ENCODE data around the gene MAGEB2.
"Not testable (repeated sequence)": the region's sequence is repeated elsewhere in the genome, so short reads cannot be mapped to it uniquely, and the experiment has no call there.

The MAGEB2 gene, protein sequence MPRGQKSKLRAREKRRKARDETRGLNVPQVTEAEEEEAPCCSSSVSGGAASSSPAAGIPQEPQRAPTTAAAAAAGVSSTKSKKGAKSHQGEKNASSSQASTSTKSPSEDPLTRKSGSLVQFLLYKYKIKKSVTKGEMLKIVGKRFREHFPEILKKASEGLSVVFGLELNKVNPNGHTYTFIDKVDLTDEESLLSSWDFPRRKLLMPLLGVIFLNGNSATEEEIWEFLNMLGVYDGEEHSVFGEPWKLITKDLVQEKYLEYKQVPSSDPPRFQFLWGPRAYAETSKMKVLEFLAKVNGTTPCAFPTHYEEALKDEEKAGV

DNA sequence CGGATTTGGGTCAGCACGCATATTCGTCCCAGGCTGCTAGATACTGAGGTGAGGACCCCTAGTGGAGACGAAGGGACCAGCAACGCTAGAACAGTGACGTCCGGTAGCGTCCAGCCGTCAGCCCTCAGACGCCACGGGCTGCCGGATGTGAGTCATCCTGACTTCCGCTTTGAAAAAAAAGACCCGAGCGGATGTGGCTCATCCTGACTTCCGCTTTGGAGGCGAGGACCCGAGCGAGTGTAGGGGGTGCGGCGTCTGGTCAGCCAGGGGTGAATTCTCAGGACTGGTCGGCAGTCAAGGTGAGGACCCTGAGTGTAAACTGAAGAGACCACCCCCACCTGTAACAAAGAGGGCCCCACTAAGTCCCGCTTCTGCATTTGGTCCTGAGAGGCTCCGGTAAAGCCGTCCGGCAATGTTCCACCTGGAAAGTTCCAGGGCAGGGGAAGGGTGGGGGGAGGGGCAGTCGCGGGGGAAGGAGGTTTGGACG lies at the start of gene MAGEB2:
Gene MAGEB2 (plus strand): TSS at position 207 of the 487 bp plus-strand sequence. CDS start 3,018 bp downstream, outside the sequence.
- TF ChIP-seq, protein P1, sequence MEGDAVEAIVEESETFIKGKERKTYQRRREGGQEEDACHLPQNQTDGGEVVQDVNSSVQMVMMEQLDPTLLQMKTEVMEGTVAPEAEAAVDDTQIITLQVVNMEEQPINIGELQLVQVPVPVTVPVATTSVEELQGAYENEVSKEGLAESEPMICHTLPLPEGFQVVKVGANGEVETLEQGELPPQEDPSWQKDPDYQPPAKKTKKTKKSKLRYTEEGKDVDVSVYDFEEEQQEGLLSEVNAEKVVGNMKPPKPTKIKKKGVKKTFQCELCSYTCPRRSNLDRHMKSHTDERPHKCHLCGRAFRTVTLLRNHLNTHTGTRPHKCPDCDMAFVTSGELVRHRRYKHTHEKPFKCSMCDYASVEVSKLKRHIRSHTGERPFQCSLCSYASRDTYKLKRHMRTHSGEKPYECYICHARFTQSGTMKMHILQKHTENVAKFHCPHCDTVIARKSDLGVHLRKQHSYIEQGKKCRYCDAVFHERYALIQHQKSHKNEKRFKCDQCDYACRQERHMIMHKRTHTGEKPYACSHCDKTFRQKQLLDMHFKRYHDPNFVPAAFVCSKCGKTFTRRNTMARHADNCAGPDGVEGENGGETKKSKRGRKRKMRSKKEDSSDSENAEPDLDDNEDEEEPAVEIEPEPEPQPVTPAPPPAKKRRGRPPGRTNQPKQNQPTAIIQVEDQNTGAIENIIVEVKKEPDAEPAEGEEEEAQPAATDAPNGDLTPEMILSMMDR (IDR thresholded peaks at IDR 0.05; ENCODE audit: low read depth, low read length): no peak
- DNase-seq (ENCODE audit: low read depth in 2 of 2): no peak
- no peak within 1 kb of the TSS for H3K4me3 ChIP-seq (replicated peaks in 1 of 2; ENCODE audit: low read depth in 2 of 2, low read length in 2 of 2)

DNA sequence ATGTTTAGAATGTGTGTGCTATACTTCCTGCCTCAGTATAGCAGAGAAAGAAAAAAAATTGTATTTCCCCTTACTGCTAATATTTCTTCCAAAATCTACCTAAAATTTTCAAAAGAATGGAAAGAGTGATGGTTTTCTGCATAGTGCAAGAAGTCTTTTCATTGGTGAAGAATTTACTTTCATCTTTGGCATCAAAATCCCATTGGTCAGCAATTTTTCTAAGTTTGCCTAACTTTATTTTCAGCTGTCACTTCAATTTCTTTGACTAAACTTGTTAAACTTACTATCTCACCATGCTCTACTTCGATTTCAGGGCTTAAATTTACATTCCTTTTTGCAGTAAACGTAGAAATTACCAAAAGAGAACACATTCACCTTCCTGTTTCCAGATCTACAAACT lies 44.5 kb upstream of the MAGEB2 start:
- no peak overlapping the region for H3K4me3 ChIP-seq (replicated peaks in 1 of 2; ENCODE audit: low read depth in 2 of 2, low read length in 2 of 2)
- TF ChIP-seq, protein P1 (IDR thresholded peaks at IDR 0.05; ENCODE audit: low read depth, low read length): no peak
- DNase-seq (ENCODE audit: low read depth in 2 of 2): no peak

DNA sequence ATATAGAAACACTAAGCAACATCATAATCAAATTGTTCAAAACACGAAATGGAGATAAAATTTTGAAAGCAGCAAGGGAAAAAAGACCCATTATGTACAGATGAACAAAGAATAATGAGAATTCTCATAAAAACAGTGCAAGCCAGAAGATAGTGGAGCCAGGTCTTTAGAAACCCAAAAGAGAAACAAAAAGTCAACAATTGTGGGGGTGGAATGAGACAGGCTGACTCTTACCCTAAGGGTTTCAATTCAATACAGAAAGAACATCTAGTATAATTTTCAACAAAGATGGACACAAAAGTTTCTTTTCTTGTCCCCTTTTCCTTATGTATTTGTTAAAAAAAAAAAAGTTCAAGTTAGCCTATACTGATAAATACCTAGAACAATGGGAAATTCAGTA lies 34.0 kb upstream of the MAGEB2 start:
- H3K4me3 ChIP-seq (replicated peaks in 1 of 2; ENCODE audit: low read depth in 2 of 2, low read length in 2 of 2): no peak overlapping the region
- DNase-seq (ENCODE audit: low read depth in 2 of 2): no peak
- TF ChIP-seq, protein P1 (IDR thresholded peaks at IDR 0.05; ENCODE audit: low read depth, low read length): no peak

DNA sequence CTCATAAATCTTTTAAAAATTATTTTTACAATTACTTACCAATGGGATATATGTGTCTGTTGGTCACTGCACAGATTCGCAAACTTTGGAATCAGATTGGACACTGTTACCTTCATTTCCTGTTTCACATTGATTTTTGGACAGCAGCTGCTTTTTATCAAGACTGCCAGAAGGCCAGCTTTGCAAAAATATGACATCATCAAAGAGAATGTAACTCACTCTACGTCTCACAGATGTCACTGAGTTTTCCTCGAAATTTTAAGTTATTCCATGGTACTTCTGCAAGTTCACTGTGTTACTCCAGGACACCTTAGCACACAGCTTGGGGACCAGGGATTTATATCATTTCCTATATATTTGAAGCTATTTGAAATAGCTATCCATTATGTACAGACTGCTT lies 31.8 kb upstream of the MAGEB2 start:
- TF ChIP-seq, protein P1 (IDR thresholded peaks at IDR 0.05; ENCODE audit: low read depth, low read length): no peak
- H3K4me3 ChIP-seq (replicated peaks in 1 of 2; ENCODE audit: low read depth in 2 of 2, low read length in 2 of 2): no peak overlapping the region
- DNase-seq (ENCODE audit: low read depth in 2 of 2): peak in 1 of 2 donors; percentile 2

DNA sequence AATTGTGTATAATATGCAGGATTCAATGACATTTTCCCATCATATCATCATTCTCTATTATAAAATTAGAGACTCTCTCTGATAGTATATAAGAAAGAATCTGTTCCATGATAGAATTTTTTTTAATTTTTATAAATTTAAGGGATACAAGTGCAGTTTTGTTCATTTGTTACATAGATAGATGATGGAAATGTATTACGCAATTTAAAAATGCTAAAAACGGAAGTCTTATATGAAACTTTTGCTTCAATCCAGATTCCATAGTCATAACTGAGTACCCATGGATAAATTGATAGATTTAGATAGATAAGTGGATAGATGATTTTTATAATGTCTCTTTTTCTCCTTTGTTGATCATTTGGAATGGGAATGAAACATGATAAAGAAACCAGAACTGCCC lies 24.9 kb upstream of the MAGEB2 start:
- H3K4me3 ChIP-seq (replicated peaks in 1 of 2; ENCODE audit: low read depth in 2 of 2, low read length in 2 of 2): no peak overlapping the region
- DNase-seq (ENCODE audit: low read depth in 2 of 2): no peak
- TF ChIP-seq, protein P1 (IDR thresholded peaks at IDR 0.05; ENCODE audit: low read depth, low read length): no peak

DNA sequence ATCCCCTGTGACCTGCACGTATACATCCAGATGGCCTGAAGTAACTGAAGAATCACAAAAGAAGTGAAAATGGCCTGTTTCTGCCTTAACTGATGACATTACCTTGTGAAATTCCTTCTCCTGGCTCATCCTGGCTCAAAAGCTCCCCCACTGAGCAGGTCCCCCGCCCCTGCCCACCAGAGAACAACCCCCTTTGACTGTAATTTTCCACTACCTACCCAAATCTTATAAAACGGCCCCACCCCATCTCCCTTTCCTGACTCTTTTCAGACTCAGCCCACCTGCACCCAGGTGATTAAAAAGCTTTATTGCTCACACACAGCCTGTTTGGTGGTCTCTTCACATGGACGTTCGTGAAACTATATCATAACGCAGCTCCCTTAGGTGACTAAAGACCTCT lies 21.5 kb upstream of the MAGEB2 start:
- DNase-seq (ENCODE audit: low read depth in 2 of 2); H3K4me3 ChIP-seq (replicated peaks in 1 of 2; ENCODE audit: low read depth in 2 of 2, low read length in 2 of 2): not testable (repeated sequence)

DNA sequence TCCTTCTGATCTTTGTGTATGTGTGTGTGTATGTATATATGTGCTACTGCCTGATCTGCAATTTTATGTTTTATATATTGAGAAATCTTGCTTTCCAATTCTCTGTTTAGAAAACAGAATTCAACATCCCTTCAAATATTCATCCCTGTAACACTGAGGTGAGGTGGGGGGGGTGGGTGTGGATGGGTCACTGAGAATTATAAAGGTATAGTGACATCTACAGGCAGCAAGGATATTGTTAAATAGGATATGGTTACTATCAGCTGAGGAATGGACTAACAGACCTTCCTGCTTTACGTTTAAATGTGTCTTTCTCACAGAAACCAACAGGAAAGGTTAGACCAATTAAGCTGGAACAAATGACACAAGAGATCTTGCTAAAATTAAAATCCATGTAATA lies 19.0 kb upstream of the MAGEB2 start:
- TF ChIP-seq, protein P1 (IDR thresholded peaks at IDR 0.05; ENCODE audit: low read depth, low read length): no peak
- H3K4me3 ChIP-seq (replicated peaks in 1 of 2; ENCODE audit: low read depth in 2 of 2, low read length in 2 of 2): no peak overlapping the region
- DNase-seq (ENCODE audit: low read depth in 2 of 2): peak in 1 of 2 donors; percentile 3

Data from cardiac fibroblast (primary cell).